K562 (cell line): Measurements from ENCODE around the gene SLC16A9.
"Not testable (repeated sequence)": the region's sequence is repeated elsewhere in the genome, so short reads cannot be mapped to it uniquely, and the experiment has no call there.

Experiments
- ATF1 ChIP-seq, 2 experiments: fragments of 450-650 bp in 1 of 2; IDR thresholded peaks; 2 replicates each; pipeline ENCODE4 v1.6.1; 2016; ENCODE audit warnings: missing compliant biosample characterization in 1 of 2, missing genetic modification characterization in 1 of 2
- CXXC5 ChIP-seq: fragments of 250-450 bp; sonication (Bioruptor Pico); IDR thresholded peaks from 2 replicates; pipeline ENCODE4 v1.8.0; 2022; ENCODE audit warnings: inconsistent platforms, mild to moderate bottlenecking, moderate library complexity
- ESRRA ChIP-seq: fragments of 450-650 bp; IDR thresholded peaks from 2 replicates; pipeline ENCODE4 v1.6.1; 2014; ENCODE audit warnings: low read depth, mild to moderate bottlenecking, moderate library complexity, borderline replicate concordance
- SP2 ChIP-seq: IDR thresholded peaks from 2 replicates; pipeline ENCODE4 v1.6.1; 2011; ENCODE audit warnings: mild to moderate bottlenecking, low read depth, low read length, moderate library complexity; ENCODE audit not compliant: poor library complexity, severe bottlenecking; ENCODE audit errors: extremely low read depth
- USF1 ChIP-seq: sonication (generic); formaldehyde crosslinking; IDR thresholded peaks from 2 replicates; pipeline ENCODE4 v1.9.0; 2022; ENCODE audit warnings: mild to moderate bottlenecking, missing genetic modification reagents
- ZNF174 ChIP-seq: fragments of 250-450 bp; sonication (Bioruptor Pico); IDR thresholded peaks from 2 replicates; pipeline ENCODE4 v1.4.0; 2020; ENCODE audit warnings: mild to moderate bottlenecking

- TF ChIP-seq USF1; ESRRA; ATF1 (CRISPR knock-in tag; IDR thresholded peaks at IDR 0.05); ATF1 (tag; IDR thresholded peaks at IDR 0.05); ZNF174 (CRISPR knock-in tag); CXXC5 (CRISPR knock-in tag); SP2: not testable (repeated sequence)
Observed at GRCh38 chr10:59744762-59745161, 35.1 kb upstream of the SLC16A9 start.
